HG03469 (cell line): ENCODE results near the gene CYP4A11.
"Not testable (repeated sequence)": the region's sequence is repeated elsewhere in the genome, so short reads cannot be mapped to it uniquely, and the experiment has no call there.

Experiments
- ATAC-seq: cut with Tn5 transposase; IDR thresholded peaks from one replicate; pipeline ENCODE4 v1.9.1; 2021; ENCODE audit warnings: mild to moderate bottlenecking, moderate library complexity, moderate number of reproducible peaks; ENCODE audit not compliant: unreplicated experiment

Gene CYP4A11, protein sequence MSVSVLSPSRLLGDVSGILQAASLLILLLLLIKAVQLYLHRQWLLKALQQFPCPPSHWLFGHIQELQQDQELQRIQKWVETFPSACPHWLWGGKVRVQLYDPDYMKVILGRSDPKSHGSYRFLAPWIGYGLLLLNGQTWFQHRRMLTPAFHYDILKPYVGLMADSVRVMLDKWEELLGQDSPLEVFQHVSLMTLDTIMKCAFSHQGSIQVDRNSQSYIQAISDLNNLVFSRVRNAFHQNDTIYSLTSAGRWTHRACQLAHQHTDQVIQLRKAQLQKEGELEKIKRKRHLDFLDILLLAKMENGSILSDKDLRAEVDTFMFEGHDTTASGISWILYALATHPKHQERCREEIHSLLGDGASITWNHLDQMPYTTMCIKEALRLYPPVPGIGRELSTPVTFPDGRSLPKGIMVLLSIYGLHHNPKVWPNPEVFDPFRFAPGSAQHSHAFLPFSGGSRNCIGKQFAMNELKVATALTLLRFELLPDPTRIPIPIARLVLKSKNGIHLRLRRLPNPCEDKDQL

DNA sequence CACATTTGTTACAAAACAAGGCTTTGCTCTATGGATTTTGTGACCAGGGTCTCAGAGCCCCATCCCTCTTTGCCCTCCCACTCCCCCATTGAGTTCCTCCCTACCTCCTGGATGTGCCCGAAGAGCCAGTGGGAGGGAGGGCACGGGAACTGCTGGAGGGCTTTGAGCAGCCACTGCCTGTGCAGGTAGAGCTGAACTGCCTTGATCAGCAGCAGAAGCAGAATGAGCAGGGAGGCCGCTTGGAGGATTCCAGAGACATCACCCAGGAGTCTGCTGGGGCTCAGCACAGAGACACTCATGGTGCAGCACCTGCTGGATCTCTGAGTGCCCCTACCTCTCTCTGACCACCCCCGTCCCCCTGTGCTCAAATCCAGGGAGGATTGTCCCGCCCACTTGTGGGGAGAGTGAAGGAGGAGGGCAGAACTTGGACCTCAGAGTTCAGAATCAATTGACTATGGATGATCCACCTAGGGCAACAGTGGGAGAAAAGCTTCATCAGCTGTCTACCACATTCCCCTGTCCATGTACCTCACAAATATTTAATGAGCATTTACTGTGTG lies at the start of gene CYP4A11:
CYP4A11 (minus strand) TSS at position 342 of the 560 bp plus-strand sequence; CDS start at position 299, 43 bp downstream.
- no peak for ATAC-seq

DNA sequence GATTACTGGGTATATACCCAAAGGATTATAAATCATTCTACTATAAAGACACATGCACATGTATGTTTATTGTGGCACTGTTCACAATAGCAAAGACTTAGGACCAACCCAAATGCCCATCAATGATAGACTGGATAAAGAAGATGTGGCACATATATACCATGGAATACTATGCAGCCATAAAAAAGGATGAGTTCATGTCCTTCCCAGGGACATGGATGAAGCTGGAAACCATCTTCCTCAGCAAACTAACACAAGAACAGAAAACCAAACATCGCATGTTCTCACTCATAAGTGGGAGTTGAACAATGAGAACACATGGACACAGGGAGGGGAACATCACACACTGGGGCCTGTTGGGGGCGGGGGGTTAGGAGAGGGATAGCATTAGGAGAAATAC lies 49.3 kb upstream of the CYP4A11 start:
- ATAC-seq, result not testable (repeated sequence)

DNA sequence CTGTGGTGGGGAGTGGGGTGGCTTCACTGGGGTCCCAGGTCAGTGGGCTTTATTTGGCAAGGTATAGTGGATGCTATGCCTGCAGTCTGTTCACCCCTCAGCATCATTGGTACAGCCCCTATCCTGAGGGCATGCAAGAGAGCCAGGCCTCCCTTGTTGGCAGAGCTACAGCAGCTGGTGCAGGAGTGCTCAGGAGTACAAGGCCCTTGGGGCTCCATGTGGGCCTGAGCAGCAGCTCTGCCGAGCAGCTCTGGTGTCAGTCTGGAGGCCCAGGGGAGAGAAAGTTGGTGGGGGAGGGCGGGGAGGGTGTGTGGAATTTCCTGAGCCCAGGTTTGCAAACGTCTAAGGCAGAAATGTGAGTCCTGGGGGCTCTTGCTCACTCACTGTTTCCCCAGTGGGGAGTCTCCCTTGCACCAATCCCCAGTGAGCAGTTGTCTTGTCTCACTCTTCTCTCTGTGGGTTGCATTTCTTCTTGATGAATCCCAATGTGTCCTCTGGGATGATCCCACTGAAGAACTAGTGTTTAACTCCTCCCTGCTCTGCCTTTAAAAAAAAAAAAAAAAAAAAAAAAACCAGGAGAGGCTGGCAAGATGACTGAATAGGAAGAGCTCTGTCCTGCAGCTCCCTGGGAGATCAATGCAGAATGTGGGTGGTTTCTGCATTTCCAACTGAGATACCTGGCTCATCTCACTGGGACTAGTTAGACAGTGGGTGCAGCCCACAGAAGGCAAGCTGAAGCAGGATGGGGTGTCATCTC lies 42.7 kb upstream of the CYP4A11 start:
- ATAC-seq, result no peak

DNA sequence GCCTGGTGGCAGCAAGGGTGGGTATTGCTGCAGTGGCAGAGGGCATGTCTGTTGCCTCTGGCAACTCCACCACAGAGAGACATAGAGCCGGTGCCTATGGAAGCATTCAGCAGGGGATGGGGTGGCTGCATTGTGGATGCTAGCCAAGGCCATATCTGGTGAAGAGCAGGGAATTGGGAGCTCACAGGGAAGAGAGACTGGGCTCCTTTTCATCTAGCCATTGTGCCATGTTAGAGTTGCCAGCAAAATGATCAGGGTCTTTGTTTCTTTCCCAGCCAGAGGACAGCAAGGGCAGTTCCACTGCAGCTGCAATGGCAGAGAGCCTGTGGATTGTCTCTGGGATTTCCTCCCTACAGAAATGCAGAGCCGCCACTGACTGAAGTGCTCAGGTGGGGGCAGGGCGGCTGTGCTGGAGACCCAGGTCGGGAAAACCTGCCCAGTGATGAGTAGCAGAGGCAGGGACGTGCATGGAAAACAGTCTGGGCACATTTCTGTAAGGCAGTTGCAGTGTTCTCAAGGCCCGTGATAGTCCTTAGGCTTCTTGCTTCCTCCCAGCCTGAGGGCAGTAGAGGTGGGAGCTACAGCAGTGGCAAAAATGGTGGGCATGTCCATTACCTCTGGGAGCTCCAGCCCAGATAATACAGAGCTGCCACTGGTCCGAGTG lies 42.0 kb upstream of the CYP4A11 start:
- no peak for ATAC-seq

DNA sequence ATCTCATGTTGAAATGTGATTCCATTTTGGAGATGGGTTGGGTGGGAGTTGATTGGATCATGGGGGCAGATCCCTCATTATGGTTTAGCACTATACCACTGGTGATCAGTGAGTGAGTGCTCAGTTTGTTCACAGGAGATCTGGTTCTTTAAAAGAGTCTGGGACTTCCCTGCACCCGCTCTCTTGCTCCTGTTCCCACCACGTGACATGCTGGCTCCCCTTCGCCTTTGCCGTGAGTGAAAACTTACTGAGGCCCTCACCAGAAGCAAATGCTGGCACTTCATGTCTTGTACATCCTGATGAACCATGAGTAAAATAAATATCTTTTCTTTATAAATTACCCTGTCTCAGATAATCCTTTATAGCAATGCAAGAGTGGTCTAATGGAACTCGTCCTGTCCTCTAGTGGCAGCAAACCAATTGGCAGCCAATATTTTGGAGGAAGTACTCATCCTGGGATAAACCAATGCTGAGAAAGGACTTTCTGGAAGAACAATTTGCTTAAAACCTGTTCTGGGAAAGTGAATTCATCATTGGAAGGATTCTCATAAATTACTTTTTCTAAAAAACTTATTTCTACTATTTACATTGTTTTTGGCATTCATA lies 27.8 kb upstream of the CYP4A11 start:
- no peak for ATAC-seq

- not testable (repeated sequence) for ATAC-seq
These were observed 21.0 kb upstream of the CYP4A11 start for GRCh38 chr1:46962272-46962671.

- no peak for ATAC-seq
These were observed 19.9 kb upstream of the CYP4A11 start for GRCh38 chr1:46961066-46961758.

- no peak for ATAC-seq
These were observed 19.0 kb upstream of the CYP4A11 start for GRCh38 chr1:46960250-46960649.

DNA sequence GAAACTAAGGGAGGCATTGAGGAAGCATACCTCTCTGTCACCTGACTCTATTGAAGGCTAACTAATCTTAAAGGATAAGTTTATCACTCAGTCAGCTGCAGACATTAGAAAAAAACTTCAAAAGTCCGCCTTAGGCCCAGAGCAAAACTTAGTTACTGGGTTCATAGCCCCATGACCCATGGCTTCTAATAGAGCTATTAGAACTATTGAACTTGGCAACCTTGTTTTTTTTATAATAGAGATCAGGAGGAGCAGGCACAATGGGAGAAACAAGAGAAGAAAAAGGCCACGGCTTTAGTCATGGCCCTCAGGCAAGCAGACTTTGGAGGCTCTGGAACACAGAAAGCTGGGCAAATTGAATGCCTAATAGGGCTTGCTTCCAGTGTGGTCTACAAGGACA lies 13.8 kb upstream of the CYP4A11 start:
- not testable (repeated sequence) for ATAC-seq

DNA sequence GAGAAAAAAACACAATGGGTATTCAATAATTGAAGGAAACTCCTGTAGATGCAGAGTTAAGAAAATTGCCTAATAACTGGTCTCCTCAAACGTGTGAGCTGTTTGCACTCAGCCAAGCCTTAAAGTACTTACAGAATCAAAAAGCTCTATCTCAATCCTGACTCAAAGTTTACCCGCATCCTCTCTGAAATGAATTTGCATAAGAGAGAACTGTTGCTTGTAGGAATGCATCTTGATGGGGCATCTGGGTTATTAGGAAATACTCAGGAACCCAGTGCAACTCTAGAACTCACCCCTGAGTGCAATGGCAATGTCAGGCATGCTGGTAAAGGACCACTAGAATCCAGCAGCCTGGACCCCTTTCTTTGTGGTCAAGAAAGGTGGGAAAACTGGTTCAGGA lies 12.6 kb upstream of the CYP4A11 start:
- ATAC-seq, result not testable (repeated sequence)

- ATAC-seq, result not testable (repeated sequence)
These were observed 8.1 kb upstream of the CYP4A11 start for GRCh38 chr1:46949417-46949666.

GRCh38 chr1:46948629-46949416 lies 7.5 kb upstream of the CYP4A11 start:
- ATAC-seq, result no peak

DNA sequence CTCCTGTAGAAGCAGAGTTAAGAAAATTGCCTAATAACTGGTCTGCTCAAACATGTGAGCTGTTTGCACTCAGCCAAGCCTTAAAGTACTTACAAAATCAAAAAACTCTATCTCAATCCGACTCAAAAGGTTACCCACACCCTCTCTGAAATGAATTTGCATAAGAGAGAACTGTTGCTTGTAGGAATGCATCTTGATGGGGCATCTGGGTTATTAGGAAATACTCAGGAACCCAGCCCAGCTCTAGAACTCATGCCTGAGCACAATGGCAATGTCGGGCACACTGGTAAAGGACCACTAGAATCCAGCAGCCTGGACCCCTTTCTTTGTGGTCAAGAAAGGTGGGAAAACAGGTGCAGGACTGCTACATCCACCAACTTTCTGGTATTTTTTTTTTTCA lies 6.4 kb upstream of the CYP4A11 start:
- ATAC-seq, result not testable (repeated sequence)

DNA sequence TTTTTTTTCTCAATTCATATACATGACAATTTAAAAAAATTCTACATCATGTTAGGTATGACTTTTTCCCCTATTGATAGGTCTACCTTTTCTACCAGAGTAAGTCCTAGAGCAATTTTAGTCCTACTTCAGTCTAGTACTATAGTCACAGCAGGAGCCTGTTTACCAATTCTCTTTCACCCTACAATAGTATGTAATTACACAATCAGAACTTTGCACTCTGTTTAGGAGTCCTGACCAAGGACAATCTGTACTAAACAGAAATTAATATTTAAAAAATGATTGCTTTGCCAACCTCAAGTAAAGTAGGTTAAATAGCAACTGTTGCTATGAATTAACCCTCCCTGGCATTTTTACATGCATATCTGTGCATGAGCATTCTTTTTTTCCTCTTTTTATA lies 810 bp upstream of the CYP4A11 start:
- ATAC-seq, result no peak

- ATAC-seq, result no peak
These were observed 969 bp downstream of the CYP4A11 start for GRCh38 chr1:46940307-46940706.

- ATAC-seq, result no peak
These were observed 4.0 kb downstream of the CYP4A11 start for GRCh38 chr1:46937270-46937669.

- ATAC-seq, result no peak
These were observed 4.5 kb downstream of the CYP4A11 start for GRCh38 chr1:46936788-46937187.

DNA sequence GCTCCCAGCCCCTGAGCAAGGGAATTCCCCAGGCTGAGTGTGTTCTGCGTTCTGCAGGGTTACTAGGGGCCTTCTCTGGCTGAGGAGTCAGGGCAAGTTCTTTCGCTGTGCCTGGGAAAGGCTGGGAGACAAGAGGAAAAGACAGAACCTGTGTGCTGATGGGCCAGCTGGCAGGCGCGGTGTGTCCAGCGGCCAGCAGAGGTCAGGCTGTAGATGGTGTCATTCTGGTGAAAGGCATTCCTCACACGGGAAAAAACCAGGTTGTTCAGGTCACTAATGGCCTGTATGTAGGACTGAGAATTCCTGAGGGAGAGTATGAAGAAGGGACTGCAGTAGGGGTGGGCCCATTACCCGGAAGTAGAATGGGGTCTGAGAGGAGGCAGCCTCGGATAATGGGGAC lies 6.4 kb downstream of the CYP4A11 start:
- ATAC-seq, result not testable (repeated sequence)

- ATAC-seq, result not testable (repeated sequence)
These were observed 9.3 kb downstream of the CYP4A11 start for GRCh38 chr1:46932020-46932419.
